K562 (cell line): ENCODE data around the gene BTNL8. TPM values are rescaled to one million over a fixed set of nuclear protein-coding genes. Genes with fewer than 3 reads are reported as not detected.

Source experiments
- ATF7 ChIP-seq: fragments of 450-650 bp; IDR thresholded peaks from 2 replicates; pipeline ENCODE4 v1.7.1; 2014; ENCODE audit warnings: mild to moderate bottlenecking, moderate library complexity
- FOXA1 ChIP-seq: fragments of 450-650 bp; IDR thresholded peaks from 2 replicates; pipeline ENCODE4 v1.6.1; 2016; ENCODE audit warnings: mild to moderate bottlenecking, borderline replicate concordance
- HIVEP1 ChIP-seq: fragments of 250-450 bp; sonication (Bioruptor Pico); IDR thresholded peaks from 2 replicates; pipeline ENCODE4 v1.4.0; 2020; ENCODE audit warnings: mild to moderate bottlenecking
- MBD2 ChIP-seq: sonication (generic); IDR thresholded peaks from 2 replicates; pipeline ENCODE4 v1.6.1; 2016; ENCODE audit warnings: low read depth, borderline replicate concordance
- MYC ChIP-seq, 2 experiments: fragments of 250-450 bp in 1 of 2; sonication (Bioruptor Pico) in 1 of 2; IDR thresholded peaks; 2 replicates each; pipeline versions ENCODE4 v1.5.1 to v1.6.1; 2012 to 2021; ENCODE audit warnings: low read depth in 2 of 2, borderline replicate concordance in 1 of 2, improper control_type of control experiment in 1 of 2, low read length in 1 of 2, mild to moderate bottlenecking in 1 of 2, moderate library complexity in 1 of 2
- SUPT5H ChIP-seq: fragments of 450-650 bp; IDR thresholded peaks from 2 replicates; pipeline ENCODE4 v1.6.1; 2016
- ZBTB49 ChIP-seq: sonication (generic); formaldehyde crosslinking; IDR thresholded peaks from 2 replicates; pipeline ENCODE4 v1.8.0; 2022; ENCODE audit warnings: missing genetic modification reagents, mild to moderate bottlenecking, borderline replicate concordance
- ZFP30 ChIP-seq: fragments of 250-450 bp; sonication (Bioruptor Pico); IDR thresholded peaks from 2 replicates; pipeline ENCODE4 v1.8.0; 2022; ENCODE audit warnings: moderate library complexity, mild to moderate bottlenecking, inconsistent platforms, borderline replicate concordance
- ZFX ChIP-seq: sonication (generic); formaldehyde crosslinking; IDR thresholded peaks from 2 replicates; pipeline ENCODE4 v1.8.0; 2022; ENCODE audit warnings: mild to moderate bottlenecking, missing genetic modification reagents, moderate library complexity
- ZNF395 ChIP-seq: fragments of 200-800 bp; sonication (Bioruptor generic); IDR thresholded peaks from 2 replicates; pipeline ENCODE4 v1.6.1; 2017; ENCODE audit warnings: missing genetic modification characterization, missing compliant biosample characterization
- ZNF512 ChIP-seq: IDR thresholded peaks from 2 replicates; pipeline ENCODE4 v1.6.1; 2016; ENCODE audit warnings: missing genetic modification characterization, missing compliant biosample characterization
- polyA plus RNA-seq, 8 experiments: library from polyadenylated mRNA; depleted of rRNA in 4 of 8; stranded (reverse) in 5 of 8; unstranded in 3 of 8; fragments of >200 nt; fragmentation: Nextera tagmentation in 2 of 8; fragmentation: Illumina TruSeq in 1 of 8; extraction: Ambion mirVana in 2 of 8; extraction: Trizol in 1 of 8; gene quantifications; 2 replicates each; pipeline versions ENCODE4 v1.2.1 to v1.2.3, GENCODE V29; 2011 to 2014; ENCODE audit warnings: inconsistent platforms in 1 of 8, missing spikeins in 1 of 8
- total RNA-seq, 7 experiments: library from RNA; depleted of rRNA in 6 of 7; stranded (reverse); fragments of >200 nt in 6 of 7; fragmentation: Illumina TruSeq in 2 of 7; extraction: Trizol in 2 of 7; gene quantifications; 2 replicates each; pipeline versions ENCODE4 v1.2.1 to v1.2.3, GENCODE V29; 2011 to 2021; ENCODE audit warnings: low replicate concordance in 1 of 7

Gene BTNL8
- total and polyA plus RNA-seq, 9 of the 15 experiments (the other 6 are each of a cell fraction or from before 2014, with no cell fraction given): 0.04 to 0.18 (median 0.07) TPM; not detected in 6

- TF ChIP-seq ZBTB49 (CRISPR knock-in tag): no peak
- TF ChIP-seq ZFP30 (CRISPR knock-in tag): no peak
- TF ChIP-seq HIVEP1 (CRISPR knock-in tag): no peak
- TF ChIP-seq ATF7: no peak
- no peak for TF ChIP-seq ZFX (CRISPR knock-in tag)
- TF ChIP-seq ZNF395: no peak
- no peak for TF ChIP-seq MBD2
- TF ChIP-seq SUPT5H: no peak
- no peak for TF ChIP-seq FOXA1
- TF ChIP-seq MYC (IDR thresholded peaks at IDR 0.05; ENCODE audit: low read depth, low read length): no peak
- no peak for TF ChIP-seq MYC (CRISPR knock-in tag; IDR thresholded peaks at IDR 0.05; ENCODE audit: borderline replicate concordance, low read depth)
- no peak for TF ChIP-seq ZNF512
These were observed 76.4 kb downstream of the BTNL8 start (continued) for GRCh38 chr5:180975338-180975737.
